Measurements from ENCODE around the gene ZBTB32. TPM values are rescaled to one million over a fixed set of nuclear protein-coding genes. Genes with fewer than 3 reads are reported as not detected.

Gene ZBTB32
- total RNA-seq, 1 experiment from 2014 or later, result not detected

GRCh38 chr19:35670686-35671085, 33.7 kb upstream of the ZBTB32 start:
- no peak overlapping the region for H2AFZ ChIP-seq (ENCODE audit: low read length)
- DNase-seq (no peak), ATAC-seq (no peak)
- H3K27me3 ChIP-seq (ENCODE audit: low read length), result 0 out of 2 replicates have a peak, but pooled peaks cover 7% of the 10 kb centered on the region
- H3K9me2 ChIP-seq (replicated peaks; ENCODE audit: low read length), result no peaks in the 10 kb centered on the region
- H3K4me3 ChIP-seq (ENCODE audit: low read length), result no peak overlapping the region
- no peak overlapping the region for H3K27ac ChIP-seq (ENCODE audit: low read length)
- H3K4me1 ChIP-seq (ENCODE audit: insufficient read depth, low read length), result no peaks in the 10 kb centered on the region
- no peaks in the 10 kb centered on the region for H3F3A ChIP-seq (ENCODE audit: low read length, unreplicated experiment)
- H3K9me3 ChIP-seq (ENCODE audit: low read length), result no peaks in the 10 kb centered on the region
- intact Hi-C loops (cut with micrococcal nuclease), result no loop called here
- TF ChIP-seq EZH2phosphoT487 (IDR thresholded peaks at IDR 0.05; ENCODE audit: borderline replicate concordance, low read length) (no peak), EZH2 (IDR thresholded peaks at IDR 0.05; ENCODE audit: low read length, unreplicated experiment) (no peak)
- no peaks in the 10 kb centered on the region for H3K36me3 ChIP-seq (ENCODE audit: low read depth, low read length)
- ChIA-PET POLR2A (ENCODE audit: unreplicated experiment) (interaction anchor here (0.6 kb wide), 1 partner anchor 25 kb away, joined by 4 read pairs; no protein-coding TSS in a partner anchor), CTCF (no interaction called here)
- H4K20me1 ChIP-seq (ENCODE audit: low read length), result no peaks in the 10 kb centered on the region
- H3K9ac ChIP-seq (ENCODE audit: low read length), result no peak overlapping the region
- BruUV-seq (replicated peaks), result no TSS peak
- H3K79me2 ChIP-seq (ENCODE audit: low read length), result no peaks in the 10 kb centered on the region
- H3K4me2 ChIP-seq (ENCODE audit: low read length), result no peak overlapping the region

- Histone ChIP-seq H3K4me1 (ENCODE audit: insufficient read depth, low read length) (no peaks in the 10 kb centered on the region), H3K27me3 (ENCODE audit: low read length) (0 out of 2 replicates have a peak, but pooled peaks cover 7% of the 10 kb centered on the region), H2AFZ (ENCODE audit: low read length) (no peak overlapping the region), H4K20me1 (ENCODE audit: low read length) (no peaks in the 10 kb centered on the region), H3K4me2 (ENCODE audit: low read length) (no peak overlapping the region), H3K36me3 (ENCODE audit: low read depth, low read length) (no peaks in the 10 kb centered on the region), H3K9me2 (replicated peaks; ENCODE audit: low read length) (no peaks in the 10 kb centered on the region), H3K4me3 (ENCODE audit: low read length) (no peak overlapping the region), H3K79me2 (ENCODE audit: low read length) (no peaks in the 10 kb centered on the region), H3K9me3 (ENCODE audit: low read length) (no peaks in the 10 kb centered on the region), H3F3A (ENCODE audit: low read length, unreplicated experiment) (no peaks in the 10 kb centered on the region), H3K9ac (ENCODE audit: low read length) (no peak overlapping the region), H3K27ac (ENCODE audit: low read length) (no peak overlapping the region)
- intact Hi-C loops (cut with micrococcal nuclease), result no loop called here
- DNase-seq (no peak), ATAC-seq (no peak)
- no peak for TF ChIP-seq CTCF (conservative IDR thresholded peaks at IDR 0.05; ENCODE audit: low read depth, low read length)
- CTCF ChIA-PET, result no interaction called here
- POLR2A ChIA-PET (ENCODE audit: unreplicated experiment), result no interaction called here
- no TSS peak for BruUV-seq (replicated peaks)
Measured at GRCh38 chr19:35671818-35672217, 32.5 kb upstream of the ZBTB32 start.

GRCh38 chr19:35673121-35673804, 31.1 kb upstream of the ZBTB32 start:
- no peak overlapping the region for H3K27ac ChIP-seq (ENCODE audit: low read length)
- H3K9me2 ChIP-seq (replicated peaks; ENCODE audit: low read length), result no peaks in the 10 kb centered on the region
- no peak for ATAC-seq
- H3K4me2 ChIP-seq (ENCODE audit: low read length), result no peak overlapping the region
- no peaks in the 10 kb centered on the region for H3K79me2 ChIP-seq (ENCODE audit: low read length)
- no peaks in the 10 kb centered on the region for H3K9me3 ChIP-seq (ENCODE audit: low read length)
- H3K36me3 ChIP-seq (ENCODE audit: low read depth, low read length), result no peaks in the 10 kb centered on the region
- no peak overlapping the region for H3K9ac ChIP-seq (ENCODE audit: low read length)
- H3K4me3 ChIP-seq (ENCODE audit: low read length), result no peak overlapping the region
- no peak overlapping the region for H2AFZ ChIP-seq (ENCODE audit: low read length)
- BruUV-seq (replicated peaks), result no TSS peak
- CTCF ChIA-PET, result no interaction called here
- no peaks in the 10 kb centered on the region for H3K4me1 ChIP-seq (ENCODE audit: insufficient read depth, low read length)
- H3K27me3 ChIP-seq (ENCODE audit: low read length), result 0 out of 2 replicates have a peak, but pooled peaks cover 7% of the 10 kb centered on the region
- intact Hi-C loops (cut with micrococcal nuclease), result no loop called here
- DNase-seq, result no peak
- TF ChIP-seq CTCF (conservative IDR thresholded peaks at IDR 0.05; ENCODE audit: low read depth, low read length) (no peak), EZH2phosphoT487 (IDR thresholded peaks at IDR 0.05; ENCODE audit: borderline replicate concordance, low read length) (no peak), EZH2 (IDR thresholded peaks at IDR 0.05; ENCODE audit: low read length, unreplicated experiment) (no peak)
- POLR2A ChIA-PET (ENCODE audit: unreplicated experiment), result no interaction called here
- no peaks in the 10 kb centered on the region for H4K20me1 ChIP-seq (ENCODE audit: low read length)
- no peaks in the 10 kb centered on the region for H3F3A ChIP-seq (ENCODE audit: low read length, unreplicated experiment)
